WTC11 (cell line): Measurements from ENCODE around the gene EIF2AK3. TPM values are rescaled to one million over a fixed set of nuclear protein-coding genes. Genes with fewer than 3 reads are reported as not detected.
"Not testable (repeated sequence)": the region's sequence is repeated elsewhere in the genome, so short reads cannot be mapped to it uniquely, and the experiment has no call there.

Experiments used
- ATAC-seq: fragments of 200-7000 bp; cut with Tn5 transposase; 2 replicates; pipeline ENCODE4 v1.10.0; 2021; ENCODE audit warnings: mild to moderate bottlenecking, moderate library complexity
- CTCF ChIA-PET: fragments of 300-600 bp; sonication (Branson Sonifier 250); formaldehyde crosslinking; loops from one replicate; lab custom pipeline; 2021; ENCODE audit warnings: antibody characterized with exemption; lab: Charles Lee
- POLR2A ChIA-PET: fragments of 350-600 bp; sonication (Branson Sonifier 250); formaldehyde crosslinking; loops from one replicate; lab custom pipeline; 2021; ENCODE audit warnings: antibody characterized with exemption; lab: Charles Lee
- DNase-seq: peaks from one replicate; pipeline ENCODE4 v3.0.0; 2021; ENCODE audit warnings: low spot score
- H3K27ac Mint-ChIP-seq: 2 replicates; pipeline ENCODE4 v1.8.0; 2021; ENCODE audit warnings: mixed read lengths
- H3K27me3 Mint-ChIP-seq: 2 replicates; pipeline ENCODE4 v1.8.0; 2021; ENCODE audit warnings: low read depth, mild to moderate bottlenecking, moderate library complexity, mixed read lengths
- H3K36me3 Mint-ChIP-seq: 2 replicates; pipeline ENCODE4 v1.8.0; 2021; ENCODE audit warnings: mixed read lengths
- H3K4me1 Mint-ChIP-seq: 2 replicates; pipeline ENCODE4 v1.8.0; 2022; ENCODE audit warnings: mixed read lengths
- H3K4me3 Mint-ChIP-seq: 2 replicates; pipeline ENCODE4 v1.8.0; 2021; ENCODE audit warnings: mild to moderate bottlenecking, moderate library complexity, mixed read lengths
- H3K9me3 Mint-ChIP-seq: 2 replicates; pipeline ENCODE4 v1.8.0; 2021; ENCODE audit warnings: mixed read lengths
- ARID4B ChIP-seq: sonication (generic); formaldehyde crosslinking; IDR thresholded peaks from 2 replicates; pipeline ENCODE4 v1.8.0; 2023; ENCODE audit warnings: missing genetic modification reagents, mild to moderate bottlenecking, borderline replicate concordance
- ATF1 ChIP-seq: sonication (generic); formaldehyde crosslinking; IDR thresholded peaks from 2 replicates; pipeline ENCODE4 v1.8.1; 2023; ENCODE audit warnings: mild to moderate bottlenecking, moderate library complexity, missing genetic modification reagents
- ATF3 ChIP-seq: sonication (generic); formaldehyde crosslinking; conservative IDR thresholded peaks from 2 replicates; pipeline ENCODE4 v1.8.1; 2022; ENCODE audit warnings: mild to moderate bottlenecking, missing genetic modification reagents
- CREB1 ChIP-seq: sonication (generic); formaldehyde crosslinking; IDR thresholded peaks from 2 replicates; pipeline ENCODE4 v1.8.0; 2023; ENCODE audit warnings: mild to moderate bottlenecking, missing genetic modification reagents
- CTCF ChIP-seq: fragments of 200-600 bp; IDR thresholded peaks from 2 replicates; pipeline ENCODE4 v1.8.0; 2022; ENCODE audit warnings: antibody characterized with exemption
- E2F1 ChIP-seq: sonication (generic); formaldehyde crosslinking; IDR thresholded peaks from 2 replicates; pipeline ENCODE4 v1.8.0; 2022; ENCODE audit warnings: mild to moderate bottlenecking, missing genetic modification reagents
- ELF4 ChIP-seq: sonication (generic); formaldehyde crosslinking; IDR thresholded peaks from 2 replicates; pipeline ENCODE4 v1.8.1; 2022; ENCODE audit warnings: low read depth, mild to moderate bottlenecking, moderate library complexity, missing genetic modification reagents
- EMX1 ChIP-seq: fragments of 250-450 bp; sonication (Bioruptor Pico); IDR thresholded peaks from 2 replicates; pipeline ENCODE4 v1.8.0; 2021; ENCODE audit warnings: mild to moderate bottlenecking
- ESRRA ChIP-seq: sonication (generic); formaldehyde crosslinking; IDR thresholded peaks from 2 replicates; pipeline ENCODE4 v1.8.1; 2022; ENCODE audit warnings: mild to moderate bottlenecking, missing genetic modification reagents, borderline replicate concordance
- GTF2I ChIP-seq: fragments of 250-450 bp; sonication (Bioruptor Pico); conservative IDR thresholded peaks from 2 replicates; pipeline ENCODE4 v1.4.0; 2021; ENCODE audit warnings: mild to moderate bottlenecking
- HMGXB4 ChIP-seq: sonication (generic); formaldehyde crosslinking; IDR thresholded peaks from 2 replicates; pipeline ENCODE4 v1.8.1; 2023; ENCODE audit warnings: mild to moderate bottlenecking, moderate library complexity, missing genetic modification reagents
- IRF2 ChIP-seq: sonication (generic); formaldehyde crosslinking; IDR thresholded peaks from 2 replicates; pipeline ENCODE4 v1.8.0; 2022; ENCODE audit warnings: low read depth, missing genetic modification reagents, borderline replicate concordance
- NFYB ChIP-seq: sonication (generic); formaldehyde crosslinking; conservative IDR thresholded peaks from 2 replicates; pipeline ENCODE4 v1.8.0; 2022; ENCODE audit warnings: low read depth, missing genetic modification reagents
- PREB ChIP-seq: sonication (generic); formaldehyde crosslinking; IDR thresholded peaks from 2 replicates; pipeline ENCODE4 v1.8.1; 2022; ENCODE audit warnings: mild to moderate bottlenecking, missing genetic modification reagents, moderate library complexity, borderline replicate concordance
- RORB ChIP-seq: fragments of 250-450 bp; sonication (Bioruptor Pico); IDR thresholded peaks from 2 replicates; pipeline ENCODE4 v1.9.0; 2021; ENCODE audit warnings: mild to moderate bottlenecking
- SMAD3 ChIP-seq: sonication (generic); formaldehyde crosslinking; IDR thresholded peaks from 2 replicates; pipeline ENCODE4 v1.8.0; 2022; ENCODE audit warnings: missing genetic modification reagents, mild to moderate bottlenecking, borderline replicate concordance
- ZNF138 ChIP-seq: sonication (generic); formaldehyde crosslinking; conservative IDR thresholded peaks from 2 replicates; pipeline ENCODE4 v1.8.1; 2022; ENCODE audit warnings: mild to moderate bottlenecking, moderate library complexity, missing genetic modification reagents
- ZNF396 ChIP-seq: fragments of 250-450 bp; sonication (Bioruptor Pico); IDR thresholded peaks from 2 replicates; pipeline ENCODE4 v1.8.0; 2021; ENCODE audit warnings: mild to moderate bottlenecking, moderate library complexity, borderline replicate concordance
- total RNA-seq: library from RNA; stranded (reverse); gene quantifications from 3 replicates; pipeline ENCODE4 v1.2.3, GENCODE V29; 2021

EIF2AK3 gene
- total RNA-seq, 1 experiment from 2014 or later: 20.8 TPM

- TF ChIP-seq ARID4B (CRISPR knock-in tag) (no peak), ELF4 (no peak), ZNF138 (CRISPR knock-in tag) (no peak), NFYB (CRISPR knock-in tag) (no peak), E2F1 (CRISPR knock-in tag) (no peak), ATF1 (CRISPR knock-in tag) (no peak), ATF3 (CRISPR knock-in tag) (no peak), SMAD3 (no peak), CTCF (no peak)
Observed at GRCh38 chr2:88651646-88652045, 24.4 kb upstream of the EIF2AK3 start (continued).

GRCh38 chr2:88645291-88645882, 18.1 kb upstream of the EIF2AK3 start:
- POLR2A ChIA-PET, ATAC-seq: not testable (repeated sequence)

GRCh38 chr2:88642278-88642677, 15.0 kb upstream of the EIF2AK3 start:
- H3K4me3 Mint-ChIP-seq: no peak overlapping the region
- H3K27ac Mint-ChIP-seq: no peak overlapping the region
- TF ChIP-seq IRF2: no peak
- ChIA-PET POLR2A (no interaction called here), CTCF (interaction anchor here (0.6 to 1.9 kb wide), 3 partner anchors 28 to 430 kb away, joined by 3 to 5 read pairs (median 4); no protein-coding TSS in a partner anchor)
- peaks cover 20% of the 10 kb centered on the region for H3K4me1 Mint-ChIP-seq
- H3K27me3 Mint-ChIP-seq: no peaks in the 10 kb centered on the region
- H3K9me3 Mint-ChIP-seq: peaks cover 8% of the 10 kb centered on the region
- H3K36me3 Mint-ChIP-seq: no peaks in the 10 kb centered on the region
- ATAC-seq (no peak), DNase-seq (no peak)

More at GRCh38 chr2:88645291-88645882, 18.1 kb upstream of the EIF2AK3 start:
- not testable (repeated sequence) for H3K27ac Mint-ChIP-seq, H3K4me3 Mint-ChIP-seq, H3K9me3 Mint-ChIP-seq, H3K36me3 Mint-ChIP-seq, DNase-seq, H3K27me3 Mint-ChIP-seq, H3K4me1 Mint-ChIP-seq
- CTCF ChIA-PET: interaction anchor here (0.6 to 1.3 kb wide), 2 partner anchors 26 to 27 kb away, joined by 4 to 6 read pairs; no protein-coding TSS in a partner anchor

- Mint-ChIP-seq H3K4me3 (no peak overlapping the region), H3K4me1 (peaks cover 20% of the 10 kb centered on the region), H3K36me3 (no peaks in the 10 kb centered on the region), H3K27ac (no peak overlapping the region), H3K27me3 (no peaks in the 10 kb centered on the region), H3K9me3 (peaks cover 8% of the 10 kb centered on the region)
- POLR2A ChIA-PET: interaction anchor here (0.9 kb wide), 1 partner anchor 18 kb away, joined by 3 read pairs; no protein-coding TSS in a partner anchor
- ATAC-seq (no peak), DNase-seq (no peak)
- CTCF ChIA-PET: interaction anchor here (1.2 to 1.9 kb wide), 2 partner anchors 29 to 30 kb away, joined by 5 read pairs; no protein-coding TSS in a partner anchor
- TF ChIP-seq CREB1 (CRISPR knock-in tag): no peak
- TF ChIP-seq ZNF396 (CRISPR knock-in tag): no peak
- no peak for TF ChIP-seq EMX1 (CRISPR knock-in tag)
- no peak for TF ChIP-seq ESRRA
- TF ChIP-seq PREB: no peak
- no peak for TF ChIP-seq GTF2I
- TF ChIP-seq HMGXB4 (CRISPR knock-in tag): no peak
- no peak for TF ChIP-seq RORB (CRISPR knock-in tag)
Observed at GRCh38 chr2:88641330-88641729, 14.1 kb upstream of the EIF2AK3 start.
